Fibroblast of lung (primary cell): ENCODE data around the gene STAT5A.

Source experiments
- EZH2 ChIP-seq: IDR thresholded peaks from 2 replicates; pipeline ENCODE4 v1.5.1; 2012; ENCODE audit warnings: low read length, control low read depth, mild to moderate bottlenecking; ENCODE audit errors: missing control alignments
- TF ChIP-seq, protein P1 (sequence below), 2 donors: IDR thresholded peaks in 1 of 2; conservative IDR thresholded peaks in 1 of 2; 1 replicate in 1 of 2; 2 replicates in 1 of 2; pipeline ENCODE4 v1.5.1; 2011 to 2012; ENCODE audit warnings: low read length in 2 of 2, control low read depth in 1 of 2, inconsistent platforms in 1 of 2, low read depth in 1 of 2, mild to moderate bottlenecking in 1 of 2

DNA sequence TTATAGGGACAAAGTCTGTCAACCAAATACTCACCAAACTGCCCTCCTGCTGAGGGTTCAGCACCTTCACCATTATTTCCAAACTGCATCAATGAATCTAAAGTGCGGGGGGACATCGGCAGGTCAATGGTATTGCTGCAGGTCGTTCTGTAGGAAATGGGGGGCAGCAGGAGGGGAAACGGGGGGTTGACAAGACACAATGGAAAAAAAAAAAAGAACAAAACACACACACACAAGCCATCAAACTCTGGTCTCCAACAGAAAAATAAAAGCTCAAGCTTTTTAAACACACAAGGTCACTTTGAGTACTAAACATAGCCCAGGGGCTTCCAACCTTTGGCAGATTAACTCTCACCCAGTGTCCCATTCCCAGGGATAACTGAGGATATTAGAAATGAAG is 28.5 kb downstream of the STAT5A start:
- TF ChIP-seq, protein P1, sequence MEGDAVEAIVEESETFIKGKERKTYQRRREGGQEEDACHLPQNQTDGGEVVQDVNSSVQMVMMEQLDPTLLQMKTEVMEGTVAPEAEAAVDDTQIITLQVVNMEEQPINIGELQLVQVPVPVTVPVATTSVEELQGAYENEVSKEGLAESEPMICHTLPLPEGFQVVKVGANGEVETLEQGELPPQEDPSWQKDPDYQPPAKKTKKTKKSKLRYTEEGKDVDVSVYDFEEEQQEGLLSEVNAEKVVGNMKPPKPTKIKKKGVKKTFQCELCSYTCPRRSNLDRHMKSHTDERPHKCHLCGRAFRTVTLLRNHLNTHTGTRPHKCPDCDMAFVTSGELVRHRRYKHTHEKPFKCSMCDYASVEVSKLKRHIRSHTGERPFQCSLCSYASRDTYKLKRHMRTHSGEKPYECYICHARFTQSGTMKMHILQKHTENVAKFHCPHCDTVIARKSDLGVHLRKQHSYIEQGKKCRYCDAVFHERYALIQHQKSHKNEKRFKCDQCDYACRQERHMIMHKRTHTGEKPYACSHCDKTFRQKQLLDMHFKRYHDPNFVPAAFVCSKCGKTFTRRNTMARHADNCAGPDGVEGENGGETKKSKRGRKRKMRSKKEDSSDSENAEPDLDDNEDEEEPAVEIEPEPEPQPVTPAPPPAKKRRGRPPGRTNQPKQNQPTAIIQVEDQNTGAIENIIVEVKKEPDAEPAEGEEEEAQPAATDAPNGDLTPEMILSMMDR (conservative IDR thresholded peaks at IDR 0.05 in 1 of 2, IDR thresholded peaks at IDR 0.05 in 1 of 2; ENCODE audit: low read depth in 1 of 2, low read length in 2 of 2), result no peak
- TF ChIP-seq EZH2, result no peak
